ENCODE results near the gene PTPRH.

Gene PTPRH

GRCh38 chr19:55245236-55245904 is 36.1 kb upstream of the PTPRH start:
- no peak for DNase-seq

- DNase-seq, result no peak
Observed at GRCh38 chr19:55244004-55244680, 34.8 kb upstream of the PTPRH start.

- DNase-seq, result no peak
Observed at GRCh38 chr19:55242517-55242916, 33.2 kb upstream of the PTPRH start.

GRCh38 chr19:55241935-55242464 is 32.7 kb upstream of the PTPRH start:
- DNase-seq, result no peak

GRCh38 chr19:55241143-55241934 is 32.0 kb upstream of the PTPRH start:
- DNase-seq, result no peak

- peak in 1 of 51 donors; percentile 25 for DNase-seq
Observed at GRCh38 chr19:55240713-55241020, 31.4 kb upstream of the PTPRH start.

- no peak for DNase-seq
Observed at GRCh38 chr19:55239004-55239403, 29.7 kb upstream of the PTPRH start.

GRCh38 chr19:55238030-55238429 is 28.7 kb upstream of the PTPRH start:
- no peak for DNase-seq

- DNase-seq, result no peak
Observed at GRCh38 chr19:55232986-55233385, 23.7 kb upstream of the PTPRH start.

- no peak for DNase-seq
Observed at GRCh38 chr19:55232286-55232602, 22.9 kb upstream of the PTPRH start.

GRCh38 chr19:55231391-55232285 is 22.3 kb upstream of the PTPRH start:
- no peak for DNase-seq

- no peak for DNase-seq
Observed at GRCh38 chr19:55230780-55231179, 21.5 kb upstream of the PTPRH start.

GRCh38 chr19:55230329-55230728 is 21.0 kb upstream of the PTPRH start:
- DNase-seq, result no peak

GRCh38 chr19:55229789-55230182 is 20.5 kb upstream of the PTPRH start:
- DNase-seq, result no peak

GRCh38 chr19:55229145-55229788 is 20.0 kb upstream of the PTPRH start:
- no peak for DNase-seq

- DNase-seq, result no peak
Observed at GRCh38 chr19:55228403-55229031, 19.2 kb upstream of the PTPRH start, which contains the start of gene TMEM86B. TMEM86B (minus strand) TSS chr19:55228763; CDS start chr19:55228741, 22 bp downstream.

GRCh38 chr19:55228015-55228391 is 18.7 kb upstream of the PTPRH start:
- no peak for DNase-seq

- DNase-seq, result no peak
Observed at GRCh38 chr19:55227241-55228014, 18.1 kb upstream of the PTPRH start.

- no peak for DNase-seq
Observed at GRCh38 chr19:55226788-55227187, 17.5 kb upstream of the PTPRH start.

- no peak for DNase-seq
Observed at GRCh38 chr19:55226273-55226672, 17.0 kb upstream of the PTPRH start.
